ENCODE measurements around the gene ABI3BP.

DNA sequence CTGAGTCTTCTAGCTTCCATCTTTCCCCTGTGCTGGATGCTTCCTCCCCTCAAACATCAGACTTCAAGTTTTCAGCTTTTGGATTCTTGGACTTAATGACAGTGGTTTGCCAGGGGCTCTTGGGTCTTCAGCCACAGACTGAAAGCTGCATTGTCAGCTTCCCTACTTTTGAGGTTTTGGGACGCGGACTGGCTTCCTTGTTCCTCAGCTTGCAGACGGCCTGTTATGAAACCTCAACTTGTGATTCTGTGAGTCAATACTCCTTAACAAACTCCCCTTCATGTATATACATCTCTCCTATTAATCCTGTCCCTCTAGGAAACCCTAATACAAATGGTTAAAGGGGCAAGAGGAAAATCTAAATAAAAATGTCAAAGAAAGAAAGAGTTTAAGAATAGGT is 100.1 kb downstream of the ABI3BP start:
- TF ChIP-seq, protein P1, sequence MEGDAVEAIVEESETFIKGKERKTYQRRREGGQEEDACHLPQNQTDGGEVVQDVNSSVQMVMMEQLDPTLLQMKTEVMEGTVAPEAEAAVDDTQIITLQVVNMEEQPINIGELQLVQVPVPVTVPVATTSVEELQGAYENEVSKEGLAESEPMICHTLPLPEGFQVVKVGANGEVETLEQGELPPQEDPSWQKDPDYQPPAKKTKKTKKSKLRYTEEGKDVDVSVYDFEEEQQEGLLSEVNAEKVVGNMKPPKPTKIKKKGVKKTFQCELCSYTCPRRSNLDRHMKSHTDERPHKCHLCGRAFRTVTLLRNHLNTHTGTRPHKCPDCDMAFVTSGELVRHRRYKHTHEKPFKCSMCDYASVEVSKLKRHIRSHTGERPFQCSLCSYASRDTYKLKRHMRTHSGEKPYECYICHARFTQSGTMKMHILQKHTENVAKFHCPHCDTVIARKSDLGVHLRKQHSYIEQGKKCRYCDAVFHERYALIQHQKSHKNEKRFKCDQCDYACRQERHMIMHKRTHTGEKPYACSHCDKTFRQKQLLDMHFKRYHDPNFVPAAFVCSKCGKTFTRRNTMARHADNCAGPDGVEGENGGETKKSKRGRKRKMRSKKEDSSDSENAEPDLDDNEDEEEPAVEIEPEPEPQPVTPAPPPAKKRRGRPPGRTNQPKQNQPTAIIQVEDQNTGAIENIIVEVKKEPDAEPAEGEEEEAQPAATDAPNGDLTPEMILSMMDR (conservative IDR thresholded peaks at IDR 0.05; ENCODE audit: low read length) = no peak
- no peak for TF ChIP-seq EZH2phosphoT487 (IDR thresholded peaks at IDR 0.05; ENCODE audit: borderline replicate concordance)

Data from Loucy (cell line).